ENCODE data around the gene PRRT1B. TPM values are rescaled to one million over a fixed set of nuclear protein-coding genes. Genes with fewer than 3 reads are reported as not detected.

PRRT1B gene
- total and polyA plus RNA-seq, 9 of the 15 experiments (the other 6 are each of a cell fraction or from before 2014, with no cell fraction given): not detected

DNA sequence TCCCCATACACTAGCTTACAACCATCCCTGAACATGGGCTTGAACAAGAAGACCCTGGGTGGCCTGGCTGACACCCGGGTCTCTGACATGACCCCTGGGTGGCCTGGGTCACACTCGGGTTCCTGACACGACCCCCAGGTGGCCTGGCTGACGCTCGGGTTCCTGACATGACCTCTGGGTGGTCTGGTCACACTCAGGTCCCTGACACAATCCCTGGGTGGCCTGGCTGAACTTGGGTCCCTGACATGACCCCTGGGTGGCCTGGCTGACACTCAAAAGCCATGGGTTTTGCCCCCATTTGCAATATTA is 38.0 kb downstream of the PRRT1B start:
- Histone ChIP-seq H3K9me1 (ENCODE audit: control insufficient read depth, insufficient read depth, low read length) (no peaks in the 10 kb centered on the region), H2AFZ (ENCODE audit: low read depth, low read length) (no peak overlapping the region), H3K36me3 (ENCODE audit: control insufficient read depth, insufficient read depth, low read length) (peaks cover 39% of the 10 kb centered on the region; the same call in 2 of the 3 replicates), H3K9ac (ENCODE audit: insufficient read depth in 1 of 2, low read depth in 2 of 2, low read length in 2 of 2) (peak overlapping the region in 1 of 2 experiments; percentile 17; a peak in 1 of 4 replicates), H3K27ac (ENCODE audit: extremely low read depth, low read depth, low read length) (no peak overlapping the region), H3K4me1 (replicated peaks in 1 of 2; ENCODE audit: control insufficient read depth in 2 of 2, insufficient read depth in 2 of 2, low read length in 2 of 2) (peaks cover 0 to 9% of the 10 kb centered on the region in 2 experiments; a peak in 1 of 5 replicates), H4K20me1 (replicated peaks; ENCODE audit: control insufficient read depth, insufficient read depth, low read length) (no peaks in the 10 kb centered on the region), H3K79me2 (ENCODE audit: control insufficient read depth, insufficient read depth, low read length) (no peaks in the 10 kb centered on the region), H3K4me3 (no peak overlapping the region), H3K4me2 (ENCODE audit: insufficient read depth, low read length) (no peak overlapping the region), H3K27me3 (ENCODE audit: control insufficient read depth in 2 of 2, insufficient read depth in 2 of 2, low read length in 2 of 2) (no peaks in the 10 kb centered on the region), H3K9me3 (replicated peaks; ENCODE audit: control insufficient read depth, insufficient read depth, low read depth, low read length) (no peaks in the 10 kb centered on the region)
- TF ChIP-seq SP2 (IDR thresholded peaks at IDR 0.05; ENCODE audit: extremely low read depth, low read depth, low read length, poor library complexity, severe bottlenecking) (no peak), RFX7 (CRISPR knock-in tag; IDR thresholded peaks at IDR 0.05) (no peak), HOXB6 (CRISPR knock-in tag; IDR thresholded peaks at IDR 0.05; ENCODE audit: borderline replicate concordance) (no peak), ZNF444 (CRISPR knock-in tag; IDR thresholded peaks at IDR 0.05) (no peak), SMAD2 (IDR thresholded peaks at IDR 0.05; ENCODE audit: low read depth, low read length) (no peak), ZNF140 (CRISPR knock-in tag; IDR thresholded peaks at IDR 0.05) (no peak), XRCC4 (IDR thresholded peaks at IDR 0.05; ENCODE audit: extremely low read depth, insufficient read depth, insufficient read length) (no peak), PURB (CRISPR knock-in tag; IDR thresholded peaks at IDR 0.05; ENCODE audit: low read depth) (no peak), POLR3A (IDR thresholded peaks at IDR 0.05; ENCODE audit: borderline replicate concordance, extremely low read depth, insufficient read depth, insufficient read length) (no peak)
- TF ChIP-seq, protein P1, sequence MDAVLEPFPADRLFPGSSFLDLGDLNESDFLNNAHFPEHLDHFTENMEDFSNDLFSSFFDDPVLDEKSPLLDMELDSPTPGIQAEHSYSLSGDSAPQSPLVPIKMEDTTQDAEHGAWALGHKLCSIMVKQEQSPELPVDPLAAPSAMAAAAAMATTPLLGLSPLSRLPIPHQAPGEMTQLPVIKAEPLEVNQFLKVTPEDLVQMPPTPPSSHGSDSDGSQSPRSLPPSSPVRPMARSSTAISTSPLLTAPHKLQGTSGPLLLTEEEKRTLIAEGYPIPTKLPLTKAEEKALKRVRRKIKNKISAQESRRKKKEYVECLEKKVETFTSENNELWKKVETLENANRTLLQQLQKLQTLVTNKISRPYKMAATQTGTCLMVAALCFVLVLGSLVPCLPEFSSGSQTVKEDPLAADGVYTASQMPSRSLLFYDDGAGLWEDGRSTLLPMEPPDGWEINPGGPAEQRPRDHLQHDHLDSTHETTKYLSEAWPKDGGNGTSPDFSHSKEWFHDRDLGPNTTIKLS (IDR thresholded peaks at IDR 0.05; ENCODE audit: borderline replicate concordance, low read depth): no peak
- TF ChIP-seq, protein P2, sequence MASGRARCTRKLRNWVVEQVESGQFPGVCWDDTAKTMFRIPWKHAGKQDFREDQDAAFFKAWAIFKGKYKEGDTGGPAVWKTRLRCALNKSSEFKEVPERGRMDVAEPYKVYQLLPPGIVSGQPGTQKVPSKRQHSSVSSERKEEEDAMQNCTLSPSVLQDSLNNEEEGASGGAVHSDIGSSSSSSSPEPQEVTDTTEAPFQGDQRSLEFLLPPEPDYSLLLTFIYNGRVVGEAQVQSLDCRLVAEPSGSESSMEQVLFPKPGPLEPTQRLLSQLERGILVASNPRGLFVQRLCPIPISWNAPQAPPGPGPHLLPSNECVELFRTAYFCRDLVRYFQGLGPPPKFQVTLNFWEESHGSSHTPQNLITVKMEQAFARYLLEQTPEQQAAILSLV (tag; IDR thresholded peaks at IDR 0.05): no peak
- no TSS peak for BruUV-seq (replicated peaks)
- 52% methylated on average over 5 of the region's 5 CpGs for WGBS (ENCODE audit: insufficient coverage, low coverage, missing lambda C conversion rate)
- in situ Hi-C loops (cut with MboI) (no loop called here), intact Hi-C loops (cut with micrococcal nuclease) (no loop called here)
- FAIRE-seq (no peak), DNase-seq (ENCODE audit: extremely low read depth in 1 of 4, low spot score in 3 of 4) (no peak), ATAC-seq (no peak)
- ChIA-PET CTCF (ENCODE audit: low intra/inter-chr PET ratio) (no interaction called here), POLR2A (no interaction called here)
